ENCODE measurements around the gene C10orf120.

The C10orf120 gene

DNA sequence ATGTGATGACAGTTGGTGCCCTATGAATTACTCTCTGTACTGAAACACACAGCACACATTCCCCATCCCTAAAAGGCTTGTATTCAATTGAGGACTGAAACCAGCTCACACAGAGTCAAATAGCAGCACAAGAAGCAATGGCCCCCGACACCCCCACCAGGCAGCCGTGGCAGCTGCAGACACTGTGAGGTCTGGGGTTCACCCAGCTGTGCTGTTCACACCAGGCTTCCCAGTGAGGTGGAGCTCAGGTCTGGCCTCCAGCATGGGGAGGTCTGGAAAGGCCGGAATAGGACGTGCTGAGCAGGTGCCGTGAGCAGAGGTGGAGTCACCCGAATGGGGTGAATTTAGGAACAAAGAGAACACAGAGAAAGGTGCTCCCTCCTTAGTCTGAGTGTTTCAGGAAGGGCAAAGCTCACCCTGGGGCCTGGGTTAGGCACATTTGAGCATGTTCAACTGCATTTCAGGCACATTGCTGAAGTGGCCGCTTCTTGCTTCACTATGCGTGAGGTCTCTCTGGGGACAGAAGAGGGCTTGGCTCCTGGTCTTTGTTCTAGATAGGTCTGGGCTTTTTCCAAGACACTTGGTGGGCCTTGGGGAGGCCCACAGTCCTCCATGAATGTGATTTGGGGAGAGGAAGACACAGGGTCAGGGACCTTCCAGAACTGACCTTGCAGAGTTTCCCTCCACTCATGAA lies 41.1 kb downstream of the C10orf120 start:
- no peak for DNase-seq

- DNase-seq: no peak
These were observed 41.9 kb downstream of the C10orf120 start for GRCh38 chr10:122657729-122658128.

- no peak for DNase-seq
These were observed 42.4 kb downstream of the C10orf120 start for GRCh38 chr10:122657255-122657654.

GRCh38 chr10:122656741-122657140 lies 42.9 kb downstream of the C10orf120 start:
- DNase-seq: no peak

DNA sequence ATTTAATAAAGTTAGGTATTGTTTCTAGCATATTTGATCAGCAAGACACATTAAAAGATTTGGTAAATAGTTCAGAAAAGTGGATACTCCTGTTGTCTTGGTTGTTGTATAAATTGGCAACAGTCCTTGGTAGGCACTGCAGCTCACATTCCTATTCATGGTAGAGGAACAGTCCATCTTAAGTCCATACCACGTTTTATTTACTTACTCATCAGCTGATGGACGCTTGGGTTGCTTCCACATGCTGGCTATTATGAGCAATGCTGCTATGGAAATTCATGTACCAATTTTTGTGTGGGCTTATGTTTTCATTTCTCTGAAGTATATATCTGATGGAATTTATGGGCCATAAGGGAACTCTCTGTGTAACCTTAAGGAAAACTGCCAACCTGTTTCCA lies 43.3 kb downstream of the C10orf120 start:
- no peak for DNase-seq

GRCh38 chr10:122655524-122656307 lies 43.9 kb downstream of the C10orf120 start:
- no peak for DNase-seq

DNA sequence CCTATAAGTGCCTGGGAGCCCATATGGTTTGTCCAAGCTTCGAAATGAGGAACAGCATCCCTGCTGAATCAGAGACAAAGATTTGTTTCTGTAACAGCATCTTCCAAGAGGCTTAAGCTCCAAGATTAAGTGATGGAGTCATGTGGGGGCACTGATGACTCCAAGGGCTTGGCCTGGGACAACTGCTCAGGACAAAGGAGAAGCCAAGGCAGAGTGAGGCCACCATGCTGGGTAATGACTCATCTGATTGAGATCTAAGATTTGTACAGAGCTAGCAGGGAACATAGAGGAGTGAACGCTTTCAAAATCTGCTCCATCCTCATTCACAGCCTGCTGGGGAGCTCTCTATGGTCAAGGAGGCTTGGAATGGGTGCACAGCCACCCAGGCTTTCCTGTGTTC lies 49.3 kb downstream of the C10orf120 start:
- no peak for DNase-seq

- DNase-seq: no peak
These were observed 49.7 kb downstream of the C10orf120 start for GRCh38 chr10:122649903-122650302.

GRCh38 chr10:122648599-122649428 lies 50.8 kb downstream of the C10orf120 start:
- peak; percentile 75 for DNase-seq

Measured in retina (tissue), 1 donor.